ENCODE results near the gene SLFN14.
"Not testable (repeated sequence)": the region's sequence is repeated elsewhere in the genome, so short reads cannot be mapped to it uniquely, and the experiment has no call there.

The SLFN14 gene

DNA sequence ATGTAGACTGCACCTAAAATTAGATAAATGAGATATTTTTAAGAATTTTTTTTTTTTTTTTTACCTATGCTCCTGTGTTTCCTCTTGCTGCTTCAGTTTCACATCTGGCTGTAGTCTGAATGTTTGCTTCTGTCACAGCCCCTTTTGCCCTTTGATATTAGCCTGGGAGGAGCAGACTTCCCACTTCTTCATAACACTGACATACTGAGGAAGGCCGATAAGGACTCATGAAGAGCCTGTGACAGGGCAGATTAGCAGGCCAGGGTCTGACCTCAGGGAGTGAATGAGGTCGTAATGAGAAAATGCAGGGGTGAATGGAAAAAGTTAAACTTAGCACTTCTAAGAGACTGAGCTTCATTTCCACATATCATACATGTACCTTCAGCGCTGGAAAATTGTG lies at the start of gene SLFN14:
TSS of gene SLFN14 (minus strand) at position 117 of the 400 bp plus-strand sequence. CDS start 2,757 bp downstream, outside the sequence.
- DNase-seq = no peak

GRCh38 chr17:35609831-35610230 lies 49.2 kb upstream of the SLFN14 start:
- DNase-seq = no peak

- DNase-seq = no peak
Measured at GRCh38 chr17:35607239-35607847, 46.7 kb upstream of the SLFN14 start.

GRCh38 chr17:35605678-35606077 lies 45.1 kb upstream of the SLFN14 start:
- no peak for DNase-seq

- no peak for DNase-seq
Measured at GRCh38 chr17:35603674-35604073, 43.1 kb upstream of the SLFN14 start.

DNA sequence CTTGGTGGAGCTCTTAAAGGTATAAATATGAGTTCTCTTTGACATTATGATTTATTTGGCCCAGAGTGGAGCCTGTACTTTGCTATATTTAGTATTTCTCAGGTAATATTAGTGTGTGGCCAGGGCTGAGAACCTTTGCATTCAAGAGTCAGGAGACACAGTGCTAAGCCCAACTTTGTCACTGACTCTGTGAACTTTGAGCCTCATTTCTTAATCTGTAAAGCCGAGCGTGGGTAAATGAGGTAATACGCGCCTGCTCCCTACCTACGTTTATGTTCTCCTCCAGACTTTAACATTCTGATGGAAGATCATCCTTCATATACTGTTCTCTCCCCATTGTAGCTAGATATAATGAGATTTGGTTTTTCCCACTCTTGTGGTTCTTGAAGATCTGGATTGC lies 37.0 kb upstream of the SLFN14 start:
- no peak for DNase-seq

DNA sequence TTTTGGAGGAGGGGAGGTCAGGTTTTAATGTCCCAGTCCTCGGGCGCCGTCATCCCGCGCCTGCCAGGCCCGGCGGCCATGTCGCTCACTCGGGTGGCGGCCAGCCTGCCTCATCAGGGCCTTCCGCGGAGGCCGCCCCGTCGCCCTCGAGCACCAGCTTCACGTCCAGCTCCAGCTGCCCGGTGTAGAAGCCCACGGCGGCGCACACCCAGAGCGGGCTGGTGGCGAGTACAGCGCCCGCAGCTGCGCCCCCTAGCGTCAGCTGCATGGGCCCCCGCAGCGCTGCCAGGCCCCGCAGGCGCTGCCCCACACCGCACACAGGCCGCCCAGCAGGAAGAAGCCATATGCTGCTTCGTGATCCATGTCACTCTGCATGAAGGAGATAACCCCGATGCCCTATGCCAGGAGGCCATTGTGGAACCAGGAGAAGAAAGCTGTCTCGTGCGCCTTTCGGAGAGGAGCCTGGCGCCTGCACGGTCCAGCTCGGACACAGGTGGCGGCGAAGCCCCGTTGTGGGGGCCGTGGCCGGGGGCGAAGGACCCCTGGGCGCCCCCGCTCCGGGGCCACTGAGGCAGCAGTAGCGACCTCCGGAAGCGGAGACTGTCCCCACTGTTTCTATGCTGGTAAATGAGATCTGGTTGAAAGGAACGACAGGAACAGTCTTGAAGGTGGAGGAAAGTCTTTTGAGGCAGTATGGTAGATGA lies 36.1 kb upstream of the SLFN14 start:
- no peak for DNase-seq

DNA sequence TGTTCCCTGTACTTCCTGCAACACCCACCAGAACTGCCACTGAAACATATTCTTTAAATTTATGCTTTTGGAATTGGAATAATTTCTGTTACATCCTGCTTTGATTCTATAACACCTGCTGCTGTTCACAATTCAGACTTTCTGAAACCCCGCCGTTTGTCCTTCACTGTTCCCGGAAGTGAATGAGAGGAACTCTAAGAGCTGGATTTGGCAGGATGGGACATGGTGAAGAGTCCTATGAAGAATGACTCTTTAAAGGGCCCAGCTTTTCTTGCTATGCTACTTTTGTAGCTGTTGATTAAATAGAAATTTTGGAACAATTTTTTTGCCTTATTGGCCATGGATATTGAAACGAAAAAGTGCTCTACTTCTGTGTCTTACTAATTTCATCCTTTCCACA lies 35.5 kb upstream of the SLFN14 start:
- no peak for DNase-seq

GRCh38 chr17:35588196-35588920 lies 27.7 kb upstream of the SLFN14 start:
- DNase-seq = no peak

DNA sequence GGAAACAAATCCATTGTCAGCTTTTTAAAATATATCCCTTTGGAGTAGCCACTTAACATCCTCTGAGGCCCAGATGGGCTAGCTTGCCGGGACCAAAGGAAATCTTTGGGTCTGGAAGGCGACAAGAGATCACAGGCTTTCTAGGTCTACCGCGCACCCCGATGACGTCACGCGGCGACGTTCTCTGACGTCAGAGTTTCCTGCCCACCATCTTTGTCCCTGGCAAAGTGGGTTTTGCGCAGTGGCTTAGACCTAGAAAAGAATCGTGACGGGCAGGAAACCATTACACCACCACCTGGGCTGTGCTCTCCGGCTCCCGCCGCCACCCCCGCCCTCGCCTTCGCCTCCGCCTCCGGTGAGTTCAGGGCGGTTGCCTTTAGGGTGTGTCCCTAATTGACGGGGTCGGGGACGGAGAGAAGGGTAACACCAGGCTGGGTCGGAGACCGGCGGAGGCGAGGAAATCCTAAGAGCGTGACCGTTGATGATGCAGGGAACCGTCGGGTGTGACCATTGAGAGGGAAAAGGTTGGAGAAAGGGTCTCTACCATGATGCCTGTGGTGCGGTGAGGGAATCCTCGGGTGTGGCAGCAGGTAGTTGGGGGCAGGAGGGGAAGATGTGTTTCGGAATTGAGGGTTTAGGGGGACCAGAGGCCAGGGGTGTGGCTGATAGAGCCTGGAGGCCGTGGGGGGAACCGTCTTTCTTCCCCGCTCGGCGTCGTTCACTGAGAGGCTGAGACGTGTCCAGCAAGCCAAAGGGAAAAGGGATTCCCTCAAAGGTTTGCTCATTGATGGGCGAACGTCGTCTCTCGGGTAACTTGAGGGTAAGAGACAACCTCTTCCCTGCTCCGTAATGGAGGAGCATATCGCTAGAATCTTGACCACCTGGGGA lies 26.7 kb upstream of the SLFN14 start, which contains the start of gene AP2B1:
TSS of gene AP2B1 (plus strand) at position 249 of the 888 bp plus-strand sequence. CDS start 6,709 bp downstream, outside the sequence.
- peak; percentile 94 for DNase-seq

DNA sequence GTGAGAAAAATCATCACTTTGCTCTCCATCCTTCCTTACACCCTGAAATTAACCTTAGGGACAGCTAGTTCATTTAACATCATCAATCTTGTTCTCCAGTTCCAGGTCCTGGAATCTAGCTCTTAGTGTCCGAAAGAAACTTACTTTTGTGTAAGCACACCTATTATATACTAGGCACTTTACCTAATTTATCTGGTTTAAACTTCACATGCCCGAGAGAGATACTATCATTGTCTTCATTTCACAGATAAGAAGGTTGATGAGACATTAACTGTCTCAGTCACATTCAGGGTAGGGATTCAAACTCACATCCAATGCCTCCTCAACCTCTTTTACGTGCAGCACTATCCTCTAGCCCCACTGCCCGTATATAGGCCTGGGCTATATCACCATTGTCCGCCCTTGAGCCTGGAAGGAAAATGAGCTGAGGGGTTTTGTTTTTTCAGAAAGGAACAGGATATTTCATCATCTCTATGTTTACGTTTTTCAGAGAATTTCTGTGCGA lies 26.0 kb upstream of the SLFN14 start:
- no peak for DNase-seq

DNA sequence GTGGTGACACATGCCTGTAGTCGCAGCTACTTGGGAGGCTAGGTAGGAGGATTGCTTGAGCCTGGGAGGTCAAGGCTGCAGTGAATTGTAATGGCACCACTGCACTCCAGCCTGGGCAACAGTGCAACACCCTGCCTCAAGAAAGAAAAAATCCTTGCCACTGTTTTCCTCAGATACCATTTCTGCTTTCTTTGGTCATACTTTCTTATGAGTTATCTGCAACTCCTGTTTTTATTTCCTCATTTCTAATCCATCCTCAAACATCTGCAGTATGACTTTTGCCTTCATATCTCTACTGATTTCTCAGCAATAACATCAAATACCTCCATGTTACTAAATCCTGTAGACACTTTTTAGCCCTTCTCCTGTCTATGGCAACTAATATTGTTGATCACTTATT lies 23.4 kb upstream of the SLFN14 start:
- DNase-seq = no peak

- DNase-seq = no peak
Measured at GRCh38 chr17:35578929-35579432, 18.4 kb upstream of the SLFN14 start.

GRCh38 chr17:35578197-35578928 lies 17.7 kb upstream of the SLFN14 start, which contains the start of gene PEX12:
Gene PEX12 (minus strand): TSS chr17:35578571. CDS start chr17:35578021, 550 bp downstream.
- peak; percentile 91 for DNase-seq

DNA sequence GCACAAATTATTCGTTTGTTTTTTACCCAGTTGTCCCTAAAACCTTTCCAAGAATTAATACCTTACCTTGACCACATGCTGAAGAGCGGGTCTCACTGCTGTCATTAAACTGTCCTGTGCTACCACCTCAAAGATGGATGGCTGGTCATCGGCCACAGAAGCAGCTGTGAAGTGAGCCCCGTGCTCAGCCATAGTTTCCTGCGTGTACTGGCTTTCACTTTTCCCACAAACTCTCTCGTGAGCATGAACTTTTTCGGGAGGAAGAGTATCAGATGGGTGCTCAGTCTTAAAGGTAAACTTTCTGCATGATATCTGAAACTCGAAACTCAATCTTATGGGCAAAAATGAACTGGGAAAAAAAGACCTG lies 17.2 kb upstream of the SLFN14 start:
- DNase-seq = no peak

GRCh38 chr17:35575759-35576158 lies 15.1 kb upstream of the SLFN14 start:
- no peak for DNase-seq

DNA sequence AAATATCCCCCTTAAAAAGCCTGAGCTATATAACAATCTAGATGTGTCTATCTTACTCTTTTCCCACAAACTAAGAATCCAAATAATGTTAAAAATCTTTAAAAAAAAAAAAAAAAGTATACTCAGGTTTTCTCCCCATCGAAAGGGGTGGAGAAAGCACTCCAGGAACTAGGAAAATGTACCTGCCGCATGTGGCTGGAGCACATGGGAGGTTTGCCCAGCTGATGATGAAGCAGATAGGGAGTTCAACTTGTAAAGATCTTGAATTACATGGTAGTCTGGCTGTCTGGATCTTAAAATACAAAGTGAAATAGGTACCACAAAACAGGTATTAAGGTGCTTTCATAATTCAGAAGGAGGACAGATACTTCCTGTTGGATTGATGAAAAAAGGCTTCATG lies 8.8 kb upstream of the SLFN14 start:
- no peak for DNase-seq

DNA sequence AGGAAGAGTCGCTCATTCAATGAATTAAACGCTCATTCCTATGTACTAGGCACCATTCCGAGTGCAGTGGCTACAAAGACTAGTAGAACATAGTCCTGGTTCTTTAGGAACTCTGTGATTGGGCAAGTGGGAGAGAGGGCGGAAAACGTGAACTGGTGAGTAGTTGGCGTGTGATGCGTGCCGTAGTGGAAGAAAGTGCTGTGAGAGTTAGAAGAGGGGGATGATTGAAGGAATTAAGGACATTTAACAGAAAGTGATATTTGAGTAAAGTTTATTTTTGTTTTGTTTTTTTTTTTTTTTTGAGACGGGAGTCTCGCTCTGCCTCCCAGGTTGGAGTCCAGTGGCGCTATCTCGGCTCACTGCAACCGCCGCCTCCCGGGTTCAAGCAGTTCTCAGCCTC lies 7.9 kb upstream of the SLFN14 start:
- no peak for DNase-seq

- DNase-seq = no peak
Measured at GRCh38 chr17:35566968-35567367, 6.3 kb upstream of the SLFN14 start.

GRCh38 chr17:35563181-35563580 lies 2.6 kb upstream of the SLFN14 start:
- not testable (repeated sequence) for DNase-seq

DNA sequence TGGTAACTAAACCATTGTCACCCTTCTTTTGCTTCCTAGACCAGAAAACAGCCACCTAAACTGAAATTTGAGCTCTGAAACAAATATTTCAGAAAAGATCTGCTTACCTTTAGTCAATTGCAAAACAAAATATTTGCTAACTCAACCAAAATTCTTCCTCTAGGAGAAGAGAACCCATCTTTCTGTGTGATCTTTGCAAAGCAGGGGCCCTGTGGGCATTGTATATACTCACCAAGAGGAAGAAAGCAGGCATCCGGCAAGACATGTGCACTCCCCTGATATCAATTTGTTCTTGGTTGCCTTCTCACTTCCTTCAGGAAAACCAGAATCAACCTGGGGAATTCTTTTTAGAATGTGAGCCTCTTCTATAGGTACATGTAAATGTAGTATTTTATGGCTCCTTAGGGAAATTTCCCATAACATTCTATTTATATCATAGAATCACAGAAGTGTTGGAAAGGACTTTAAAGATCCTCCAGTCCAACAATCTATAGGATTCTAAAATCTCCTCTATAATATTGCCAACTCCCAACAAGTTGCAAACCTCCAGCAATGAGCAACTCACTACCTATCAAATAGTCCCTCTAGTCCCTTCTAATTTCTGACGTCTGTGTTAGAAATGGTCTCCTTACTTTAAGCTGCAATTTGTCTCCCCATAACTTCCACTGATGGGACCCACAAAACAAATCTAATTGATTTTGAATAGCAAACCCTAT lies 966 bp downstream of the SLFN14 start:
- DNase-seq = no peak

All from NCI-H1092 treated with DMSO at 0.1 percent for 48 hours (cell line).